ENCODE data around the gene TXNDC16. TPM values are rescaled to one million over a fixed set of nuclear protein-coding genes. Genes with fewer than 3 reads are reported as not detected.

The TXNDC16 gene
- total RNA-seq, 1 donor from 2014 or later, result 17.5 TPM

GRCh38 chr14:52399104-52399503 lies 153.2 kb downstream of the TXNDC16 start:
- Mint-ChIP-seq H3K27ac (ENCODE audit: unreplicated experiment) (no peak overlapping the region), H3K9me3 (ENCODE audit: unreplicated experiment) (no peaks in the 10 kb centered on the region), H3K4me3 (ENCODE audit: unreplicated experiment) (no peak overlapping the region), H3K27me3 (ENCODE audit: unreplicated experiment) (peaks cover 2% of the 10 kb centered on the region), H3K4me1 (ENCODE audit: low read depth, unreplicated experiment) (no peaks in the 10 kb centered on the region), H3K36me3 (ENCODE audit: unreplicated experiment) (peaks cover 4% of the 10 kb centered on the region)
- DNase-seq, result no peak
- TF ChIP-seq, protein P1, sequence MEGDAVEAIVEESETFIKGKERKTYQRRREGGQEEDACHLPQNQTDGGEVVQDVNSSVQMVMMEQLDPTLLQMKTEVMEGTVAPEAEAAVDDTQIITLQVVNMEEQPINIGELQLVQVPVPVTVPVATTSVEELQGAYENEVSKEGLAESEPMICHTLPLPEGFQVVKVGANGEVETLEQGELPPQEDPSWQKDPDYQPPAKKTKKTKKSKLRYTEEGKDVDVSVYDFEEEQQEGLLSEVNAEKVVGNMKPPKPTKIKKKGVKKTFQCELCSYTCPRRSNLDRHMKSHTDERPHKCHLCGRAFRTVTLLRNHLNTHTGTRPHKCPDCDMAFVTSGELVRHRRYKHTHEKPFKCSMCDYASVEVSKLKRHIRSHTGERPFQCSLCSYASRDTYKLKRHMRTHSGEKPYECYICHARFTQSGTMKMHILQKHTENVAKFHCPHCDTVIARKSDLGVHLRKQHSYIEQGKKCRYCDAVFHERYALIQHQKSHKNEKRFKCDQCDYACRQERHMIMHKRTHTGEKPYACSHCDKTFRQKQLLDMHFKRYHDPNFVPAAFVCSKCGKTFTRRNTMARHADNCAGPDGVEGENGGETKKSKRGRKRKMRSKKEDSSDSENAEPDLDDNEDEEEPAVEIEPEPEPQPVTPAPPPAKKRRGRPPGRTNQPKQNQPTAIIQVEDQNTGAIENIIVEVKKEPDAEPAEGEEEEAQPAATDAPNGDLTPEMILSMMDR (IDR thresholded peaks at IDR 0.05; ENCODE audit: partially characterized antibody, unreplicated experiment), result no peak

GRCh38 chr14:52397844-52398243 lies 154.5 kb downstream of the TXNDC16 start:
- Mint-ChIP-seq H3K27ac (ENCODE audit: unreplicated experiment) (no peak overlapping the region), H3K4me1 (ENCODE audit: low read depth, unreplicated experiment) (no peaks in the 10 kb centered on the region), H3K4me3 (ENCODE audit: unreplicated experiment) (no peak overlapping the region), H3K27me3 (ENCODE audit: unreplicated experiment) (peaks cover 2% of the 10 kb centered on the region), H3K36me3 (ENCODE audit: unreplicated experiment) (peaks cover 4% of the 10 kb centered on the region), H3K9me3 (ENCODE audit: unreplicated experiment) (no peaks in the 10 kb centered on the region)
- TF ChIP-seq, protein P1 (IDR thresholded peaks at IDR 0.05; ENCODE audit: partially characterized antibody, unreplicated experiment), result no peak
- no peak for DNase-seq

DNA sequence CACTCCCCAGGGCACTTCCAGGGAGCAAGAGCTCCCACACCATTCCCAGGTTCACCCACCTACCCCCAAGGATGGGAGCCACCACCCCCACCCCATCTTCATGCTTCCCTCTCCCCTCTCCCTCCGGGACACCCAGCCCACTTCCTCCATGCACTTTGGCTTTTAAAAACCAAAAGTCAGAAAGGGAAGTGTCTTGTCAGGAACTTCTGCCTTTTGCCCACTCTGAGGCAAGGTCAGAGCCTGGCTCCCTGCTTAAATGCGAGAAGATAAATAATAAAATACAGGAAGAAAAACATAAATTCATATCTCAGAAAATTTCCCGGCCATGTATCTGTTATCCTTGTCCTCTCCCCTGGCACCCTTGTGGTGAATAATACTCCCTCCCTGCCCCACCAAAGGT lies 156.6 kb downstream of the TXNDC16 start:
- peaks cover 4% of the 10 kb centered on the region for H3K36me3 Mint-ChIP-seq (ENCODE audit: unreplicated experiment)
- TF ChIP-seq, protein P1 (IDR thresholded peaks at IDR 0.05; ENCODE audit: partially characterized antibody, unreplicated experiment), result no peak
- H3K9me3 Mint-ChIP-seq (ENCODE audit: unreplicated experiment), result no peaks in the 10 kb centered on the region
- H3K4me3 Mint-ChIP-seq (ENCODE audit: unreplicated experiment), result no peak overlapping the region
- H3K27me3 Mint-ChIP-seq (ENCODE audit: unreplicated experiment), result peaks cover 2% of the 10 kb centered on the region
- no peaks in the 10 kb centered on the region for H3K4me1 Mint-ChIP-seq (ENCODE audit: low read depth, unreplicated experiment)
- no peak overlapping the region for H3K27ac Mint-ChIP-seq (ENCODE audit: unreplicated experiment)
- DNase-seq, result no peak

DNA sequence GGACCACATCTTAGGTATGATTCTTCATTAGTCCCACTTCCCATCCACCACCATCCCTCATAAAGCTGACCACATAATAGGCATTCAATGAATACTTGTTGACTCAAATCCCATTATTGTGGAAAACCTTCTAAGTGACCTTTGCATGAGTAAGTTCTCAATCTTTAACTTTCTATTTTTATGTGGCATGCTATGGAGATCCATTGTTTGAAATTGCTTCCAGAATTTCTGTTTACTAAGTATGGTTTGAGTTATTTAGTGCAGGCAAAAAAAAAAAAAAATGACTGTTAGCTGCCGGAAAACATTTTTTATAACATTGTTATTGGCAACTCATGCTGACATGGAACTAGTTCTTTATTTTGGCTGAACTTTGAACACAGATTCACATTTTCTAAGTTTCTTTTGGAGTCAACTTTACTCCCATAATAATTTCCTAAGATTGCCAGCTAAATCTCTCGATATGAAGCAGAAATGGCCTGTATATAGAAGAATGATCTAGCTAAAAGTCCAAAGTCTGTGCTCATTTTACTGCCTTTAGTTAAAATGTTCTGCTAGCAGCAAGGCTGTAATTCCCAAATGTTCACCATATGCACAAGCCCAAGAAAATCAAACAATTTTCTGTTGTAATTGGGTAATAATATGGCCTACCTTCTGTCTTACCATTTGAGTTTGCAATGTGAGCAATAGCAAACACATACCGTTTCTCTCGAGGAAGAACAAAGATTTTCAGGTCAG lies 160.3 kb downstream of the TXNDC16 start:
- TF ChIP-seq, protein P1 (IDR thresholded peaks at IDR 0.05; ENCODE audit: partially characterized antibody, unreplicated experiment), result no peak
- peaks cover 2% of the 10 kb centered on the region for H3K27me3 Mint-ChIP-seq (ENCODE audit: unreplicated experiment)
- H3K36me3 Mint-ChIP-seq (ENCODE audit: unreplicated experiment), result peaks cover 4% of the 10 kb centered on the region
- no peaks in the 10 kb centered on the region for H3K4me1 Mint-ChIP-seq (ENCODE audit: low read depth, unreplicated experiment)
- DNase-seq, result no peak
- no peak overlapping the region for H3K4me3 Mint-ChIP-seq (ENCODE audit: unreplicated experiment)
- H3K9me3 Mint-ChIP-seq (ENCODE audit: unreplicated experiment), result no peaks in the 10 kb centered on the region
- H3K27ac Mint-ChIP-seq (ENCODE audit: unreplicated experiment), result no peak overlapping the region

Other genes starting within 250 kb of the TXNDC16 start
- gene PTGER2, start 238.2 kb downstream of the TXNDC16 start, total RNA-seq (ENCODE audit: unreplicated experiment), result not detected
- gene GPR137C, start 331 bp upstream of the TXNDC16 start, total RNA-seq (ENCODE audit: unreplicated experiment), result 19.5 TPM
- 25.8 TPM for gene ERO1A, start 143.1 kb upstream of the TXNDC16 start, total RNA-seq (ENCODE audit: unreplicated experiment)
- 101 TPM for gene PSMC6, start 154.7 kb upstream of the TXNDC16 start, total RNA-seq (ENCODE audit: unreplicated experiment)
- gene STYX, start 177.7 kb upstream of the TXNDC16 start, total RNA-seq (ENCODE audit: unreplicated experiment), result 5.5 TPM
- 9.2 TPM for gene GNPNAT1, start 239.1 kb upstream of the TXNDC16 start, total RNA-seq (ENCODE audit: unreplicated experiment)

Measured in glutamatergic neuron (in vitro differentiated cells).